Measurements from ENCODE around the gene CDK6.

DNA sequence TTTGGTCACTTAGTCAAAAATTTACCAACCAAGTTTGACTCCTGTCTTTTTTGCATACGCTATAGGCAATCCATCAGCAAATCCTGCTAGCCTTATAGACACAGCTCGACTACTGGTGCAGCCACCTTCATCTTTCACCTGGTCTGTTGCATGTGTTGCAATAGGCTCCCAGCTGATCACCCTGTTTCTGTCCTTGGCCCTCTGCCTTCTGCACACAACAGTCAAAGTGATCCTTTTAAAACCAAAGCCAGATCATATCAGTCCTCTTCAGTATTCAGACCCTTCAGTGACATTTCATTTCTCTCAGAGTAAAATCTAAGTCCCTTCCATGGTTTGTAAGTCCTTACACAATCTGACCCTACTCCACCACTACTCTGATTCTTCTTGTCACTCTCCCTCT is 10.9 kb upstream of the CDK6 start:
- TF ChIP-seq, protein P1, sequence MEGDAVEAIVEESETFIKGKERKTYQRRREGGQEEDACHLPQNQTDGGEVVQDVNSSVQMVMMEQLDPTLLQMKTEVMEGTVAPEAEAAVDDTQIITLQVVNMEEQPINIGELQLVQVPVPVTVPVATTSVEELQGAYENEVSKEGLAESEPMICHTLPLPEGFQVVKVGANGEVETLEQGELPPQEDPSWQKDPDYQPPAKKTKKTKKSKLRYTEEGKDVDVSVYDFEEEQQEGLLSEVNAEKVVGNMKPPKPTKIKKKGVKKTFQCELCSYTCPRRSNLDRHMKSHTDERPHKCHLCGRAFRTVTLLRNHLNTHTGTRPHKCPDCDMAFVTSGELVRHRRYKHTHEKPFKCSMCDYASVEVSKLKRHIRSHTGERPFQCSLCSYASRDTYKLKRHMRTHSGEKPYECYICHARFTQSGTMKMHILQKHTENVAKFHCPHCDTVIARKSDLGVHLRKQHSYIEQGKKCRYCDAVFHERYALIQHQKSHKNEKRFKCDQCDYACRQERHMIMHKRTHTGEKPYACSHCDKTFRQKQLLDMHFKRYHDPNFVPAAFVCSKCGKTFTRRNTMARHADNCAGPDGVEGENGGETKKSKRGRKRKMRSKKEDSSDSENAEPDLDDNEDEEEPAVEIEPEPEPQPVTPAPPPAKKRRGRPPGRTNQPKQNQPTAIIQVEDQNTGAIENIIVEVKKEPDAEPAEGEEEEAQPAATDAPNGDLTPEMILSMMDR (IDR thresholded peaks at IDR 0.05), result no peak
- no peak for TF ChIP-seq POLR2A (IDR thresholded peaks at IDR 0.05)

Measured in thyroid gland (tissue), 4 donors.